Esophagus squamous epithelium (tissue), 4 donors: Measurements from ENCODE around the gene CCDC102A.

Experiments
- POLR2A ChIP-seq, 4 donors: fragments of 450-650 bp; IDR thresholded peaks; one replicate each; pipeline ENCODE4 v1.6.1; 2017; ENCODE audit warnings: antibody characterized with exemption in 4 of 4, mild to moderate bottlenecking in 4 of 4, moderate library complexity in 3 of 4
- TF ChIP-seq, protein P1 (sequence below), 6 experiments: fragments of 450-650 bp in 4 of 6; fragments of 200-600 bp in 2 of 6; sonication (generic) in 2 of 6; IDR thresholded peaks; one replicate each; pipeline ENCODE4 v1.5.1; 2016 to 2019; ENCODE audit warnings: antibody characterized with exemption in 6 of 6, mild to moderate bottlenecking in 4 of 6, moderate library complexity in 4 of 6

DNA sequence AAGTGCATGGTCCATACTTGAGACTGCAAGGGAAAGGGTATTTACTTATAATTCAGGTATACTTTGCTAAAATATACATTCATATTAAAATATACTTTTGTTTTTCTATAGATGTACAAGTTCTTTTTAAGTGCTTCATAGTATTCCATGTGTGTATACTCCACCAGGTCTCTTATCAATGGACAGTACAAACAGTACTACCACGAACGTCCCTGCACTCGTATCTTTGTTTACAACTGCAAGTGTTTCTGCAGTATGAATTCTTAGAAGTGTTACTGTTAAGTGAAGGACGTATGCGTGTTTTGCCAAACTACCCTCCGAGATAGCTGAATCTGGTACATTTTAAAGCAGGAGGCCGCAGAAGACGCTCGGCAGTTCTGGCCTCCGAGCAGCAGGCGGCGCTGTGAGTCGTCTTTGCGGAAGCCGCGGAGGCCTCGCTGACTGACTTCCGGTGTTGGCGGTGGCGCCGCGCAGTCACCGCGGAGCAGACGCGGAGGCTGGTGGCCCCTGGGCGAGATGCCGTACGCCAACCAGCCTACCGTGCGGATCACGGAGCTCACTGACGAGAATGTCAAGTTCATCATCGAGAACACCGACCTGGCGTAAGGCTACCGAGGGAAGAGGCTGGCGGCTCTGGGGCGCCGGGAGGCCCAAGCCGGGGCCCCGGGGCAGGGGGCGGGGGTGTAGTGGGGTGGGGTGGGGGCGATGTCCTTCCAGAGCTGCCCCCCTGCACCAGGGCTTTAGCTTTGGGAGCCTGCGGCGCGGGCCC is 74.0 kb downstream of the CCDC102A start, which contains the start of gene POLR2C:
- TF ChIP-seq, protein P1, sequence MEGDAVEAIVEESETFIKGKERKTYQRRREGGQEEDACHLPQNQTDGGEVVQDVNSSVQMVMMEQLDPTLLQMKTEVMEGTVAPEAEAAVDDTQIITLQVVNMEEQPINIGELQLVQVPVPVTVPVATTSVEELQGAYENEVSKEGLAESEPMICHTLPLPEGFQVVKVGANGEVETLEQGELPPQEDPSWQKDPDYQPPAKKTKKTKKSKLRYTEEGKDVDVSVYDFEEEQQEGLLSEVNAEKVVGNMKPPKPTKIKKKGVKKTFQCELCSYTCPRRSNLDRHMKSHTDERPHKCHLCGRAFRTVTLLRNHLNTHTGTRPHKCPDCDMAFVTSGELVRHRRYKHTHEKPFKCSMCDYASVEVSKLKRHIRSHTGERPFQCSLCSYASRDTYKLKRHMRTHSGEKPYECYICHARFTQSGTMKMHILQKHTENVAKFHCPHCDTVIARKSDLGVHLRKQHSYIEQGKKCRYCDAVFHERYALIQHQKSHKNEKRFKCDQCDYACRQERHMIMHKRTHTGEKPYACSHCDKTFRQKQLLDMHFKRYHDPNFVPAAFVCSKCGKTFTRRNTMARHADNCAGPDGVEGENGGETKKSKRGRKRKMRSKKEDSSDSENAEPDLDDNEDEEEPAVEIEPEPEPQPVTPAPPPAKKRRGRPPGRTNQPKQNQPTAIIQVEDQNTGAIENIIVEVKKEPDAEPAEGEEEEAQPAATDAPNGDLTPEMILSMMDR (IDR thresholded peaks at IDR 0.05): peak; percentile 89 to 99 (median 96)
- peak in 3 of 4 donors; percentile 64 to 87 (median 86) for TF ChIP-seq POLR2A (IDR thresholded peaks at IDR 0.05)
